HEK293T (cell line): ENCODE measurements around the gene TSEN2.

Source experiments
- CTCF ChIA-PET: fragments of 350-600 bp; formaldehyde crosslinking; extraction: SDS; loops from one replicate; lab custom pipeline; 2021; ENCODE audit warnings: antibody characterized with exemption, inconsistent platforms; lab: Yijun Ruan, JAX
- POLR2A ChIA-PET: fragments of 350-600 bp; formaldehyde crosslinking; extraction: SDS; loops from one replicate; lab custom pipeline; 2020; ENCODE audit warnings: antibody characterized with exemption, inconsistent platforms; lab: Yijun Ruan, JAX
- DNase-seq: peaks from one replicate; pipeline ENCODE4 v3.0.0; 2012; ENCODE audit warnings: mixed read lengths; ENCODE audit errors: extremely low spot score
- ARNT ChIP-seq: fragments of 450-650 bp; IDR thresholded peaks from 2 replicates; pipeline ENCODE4 v1.6.1; 2017; ENCODE audit warnings: mild to moderate bottlenecking
- BHLHE40 ChIP-seq: fragments of 450-650 bp; IDR thresholded peaks from 2 replicates; pipeline ENCODE4 v1.6.1; 2016; ENCODE audit warnings: mild to moderate bottlenecking, moderate library complexity, borderline replicate concordance
- CTBP1 ChIP-seq: fragments of 450-650 bp; IDR thresholded peaks from 2 replicates; pipeline ENCODE4 v1.6.1; 2016; ENCODE audit warnings: borderline replicate concordance
- ELF4 ChIP-seq: fragments of 450-650 bp; IDR thresholded peaks from 2 replicates; pipeline ENCODE4 v1.6.1; 2017; ENCODE audit warnings: antibody characterized with exemption
- FOXA1 ChIP-seq: fragments of 450-650 bp; IDR thresholded peaks from 2 replicates; pipeline ENCODE4 v1.6.1; 2016; ENCODE audit warnings: mild to moderate bottlenecking
- FOXK2 ChIP-seq: fragments of 450-650 bp; IDR thresholded peaks from 2 replicates; pipeline ENCODE4 v1.6.1; 2016; ENCODE audit warnings: mild to moderate bottlenecking
- FOXM1 ChIP-seq: fragments of 450-650 bp; IDR thresholded peaks from 2 replicates; pipeline ENCODE4 v1.6.1; 2017; ENCODE audit warnings: mild to moderate bottlenecking, borderline replicate concordance
- HDGF ChIP-seq: fragments of 450-650 bp; IDR thresholded peaks from 2 replicates; pipeline ENCODE4 v1.6.1; 2017; ENCODE audit warnings: antibody characterized with exemption, borderline replicate concordance
- L3MBTL2 ChIP-seq: fragments of 450-650 bp; conservative IDR thresholded peaks from 2 replicates; pipeline ENCODE4 v1.6.1; 2016; ENCODE audit warnings: mild to moderate bottlenecking
- LEF1 ChIP-seq: fragments of 450-650 bp; IDR thresholded peaks from 2 replicates; pipeline ENCODE4 v1.6.1; 2017; ENCODE audit warnings: mild to moderate bottlenecking, borderline replicate concordance
- NFRKB ChIP-seq: fragments of 450-650 bp; IDR thresholded peaks from 2 replicates; pipeline ENCODE4 v1.6.1; 2016; ENCODE audit warnings: mild to moderate bottlenecking, moderate library complexity
- PKNOX1 ChIP-seq: fragments of 450-650 bp; IDR thresholded peaks from 2 replicates; pipeline ENCODE4 v1.6.1; 2016
- SP1 ChIP-seq: fragments of 450-650 bp; IDR thresholded peaks from 2 replicates; pipeline ENCODE4 v1.6.1; 2017
- SUZ12 ChIP-seq: fragments of 450-650 bp; IDR thresholded peaks from 2 replicates; pipeline ENCODE4 v1.6.1; 2016; ENCODE audit warnings: mild to moderate bottlenecking
- TARDBP ChIP-seq: fragments of 450-650 bp; IDR thresholded peaks from 2 replicates; pipeline ENCODE4 v1.6.1; 2016
- ZNF384 ChIP-seq: fragments of 450-650 bp; IDR thresholded peaks from 2 replicates; pipeline ENCODE4 v1.6.1; 2016

Gene TSEN2

DNA sequence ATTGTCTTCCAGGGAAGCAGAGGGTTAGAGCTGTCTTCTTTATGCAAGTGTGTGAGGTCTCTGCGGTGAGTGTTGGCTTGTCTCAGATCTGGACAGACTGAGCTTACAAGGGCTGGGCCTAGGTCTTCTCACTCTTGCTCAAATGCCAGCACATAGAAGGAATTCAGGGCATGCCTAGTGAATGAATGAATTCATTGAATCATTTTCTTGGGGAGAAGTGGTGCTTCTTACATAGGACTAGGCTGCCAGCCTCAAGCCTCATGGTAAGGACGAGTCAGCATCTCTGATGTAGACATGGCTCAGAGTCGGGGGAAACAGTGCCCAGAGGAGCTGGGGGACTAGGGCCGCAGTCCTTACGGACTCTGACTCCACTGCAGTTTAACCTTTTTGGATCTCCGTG is 89.9 kb downstream of the TSEN2 start:
- CTCF ChIA-PET: no interaction called here
- POLR2A ChIA-PET: no interaction called here
- no peak for DNase-seq
- TF ChIP-seq L3MBTL2 (no peak), FOXK2 (no peak), NFRKB (no peak), TARDBP (no peak), FOXA1 (no peak), HDGF (no peak), FOXM1 (no peak), LEF1 (no peak)

DNA sequence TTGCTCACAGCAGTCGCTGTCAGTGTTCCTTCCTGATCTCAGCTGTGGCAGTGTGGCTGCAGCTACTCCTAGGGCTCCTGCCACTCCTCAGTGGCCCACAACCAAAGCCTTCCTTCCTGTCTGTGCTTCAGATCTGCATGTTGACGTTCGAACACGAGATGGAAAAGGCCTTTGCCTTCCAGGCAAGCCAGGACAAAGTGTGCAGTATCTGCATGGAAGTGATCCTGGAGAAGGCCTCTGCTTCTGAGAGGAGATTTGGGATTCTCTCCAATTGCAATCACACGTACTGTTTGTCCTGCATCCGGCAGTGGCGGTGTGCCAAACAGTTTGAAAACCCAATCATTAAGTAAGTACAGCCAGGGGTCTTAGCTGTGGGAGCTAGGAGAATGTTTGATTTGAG is 90.4 kb downstream of the TSEN2 start:
- TF ChIP-seq FOXM1 (no peak), NFRKB (no peak), ARNT (no peak), HDGF (no peak), BHLHE40 (no peak), FOXA1 (no peak), PKNOX1 (no peak), FOXK2 (no peak), L3MBTL2 (no peak), LEF1 (no peak), TARDBP (no peak), CTBP1 (no peak), SP1 (no peak), ZNF384 (no peak), SUZ12 (no peak), ELF4 (no peak)
- no peak for DNase-seq
- POLR2A ChIA-PET: no interaction called here
- CTCF ChIA-PET: no interaction called here

- CTCF ChIA-PET: interaction anchor here (0.7 kb wide), 1 partner anchor 13 kb away, joined by 7 read pairs; no protein-coding TSS in a partner anchor
- POLR2A ChIA-PET: no interaction called here
- no peak for DNase-seq
- TF ChIP-seq L3MBTL2: no peak
- TF ChIP-seq BHLHE40: no peak
- TF ChIP-seq SP1: no peak
- TF ChIP-seq ELF4: no peak
- TF ChIP-seq FOXA1: no peak
- TF ChIP-seq ZNF384: no peak
- no peak for TF ChIP-seq FOXK2
- no peak for TF ChIP-seq TARDBP
- no peak for TF ChIP-seq CTBP1
Observed at GRCh38 chr3:12577379-12577778, 93.1 kb downstream of the TSEN2 start.

DNA sequence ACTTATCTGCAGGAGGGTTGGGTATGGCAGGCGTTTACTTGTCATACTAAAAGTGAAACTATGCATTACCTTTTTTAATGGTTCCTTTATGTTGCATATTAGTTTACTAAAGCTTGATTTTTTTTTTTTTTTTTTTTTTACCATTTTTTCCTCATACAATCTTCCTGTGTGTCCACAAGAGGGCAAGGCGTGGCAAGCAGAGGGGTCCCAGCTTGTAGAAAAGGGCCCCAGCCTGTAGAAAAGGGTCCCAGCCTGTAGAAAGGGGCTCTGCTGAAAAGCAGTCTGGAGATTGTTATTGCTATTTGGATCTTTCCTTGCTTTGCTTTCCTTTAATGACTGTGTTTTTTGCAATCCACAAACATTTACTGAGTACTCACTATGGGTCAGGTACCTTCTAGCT is 94.5 kb downstream of the TSEN2 start:
- DNase-seq: no peak
- POLR2A ChIA-PET: no interaction called here
- CTCF ChIA-PET: interaction anchor here (0.7 to 1.4 kb wide), 2 partner anchors 8 to 10 kb away, joined by 3 to 5 read pairs; no protein-coding TSS in a partner anchor
- peak; percentile 85 for TF ChIP-seq ZNF384
- no peak for TF ChIP-seq TARDBP

GRCh38 chr3:12579456-12579855 is 95.2 kb downstream of the TSEN2 start:
- POLR2A ChIA-PET: no interaction called here
- TF ChIP-seq ARNT (no peak), FOXA1 (no peak), LEF1 (no peak), SP1 (no peak), CTBP1 (no peak), HDGF (no peak), FOXM1 (no peak), TARDBP (no peak)
- CTCF ChIA-PET: interaction anchor here (1.4 kb wide), 1 partner anchor 11 kb away, joined by 5 read pairs; no protein-coding TSS in a partner anchor
- DNase-seq: no peak

- CTCF ChIA-PET: no interaction called here
- no peak for DNase-seq
- TF ChIP-seq PKNOX1 (no peak), FOXK2 (no peak), HDGF (no peak), L3MBTL2 (no peak), TARDBP (no peak), ARNT (no peak), LEF1 (no peak), ZNF384 (no peak), FOXA1 (no peak), NFRKB (no peak), BHLHE40 (no peak), SUZ12 (no peak), CTBP1 (no peak), FOXM1 (no peak), SP1 (no peak), ELF4 (no peak)
- POLR2A ChIA-PET: no interaction called here
Observed at GRCh38 chr3:12579905-12580304, 95.6 kb downstream of the TSEN2 start.

- no peak for DNase-seq
- POLR2A ChIA-PET: no interaction called here
- CTCF ChIA-PET: no interaction called here
- TF ChIP-seq ARNT: no peak
- no peak for TF ChIP-seq TARDBP
- no peak for TF ChIP-seq FOXK2
- no peak for TF ChIP-seq BHLHE40
- no peak for TF ChIP-seq CTBP1
- no peak for TF ChIP-seq ELF4
- no peak for TF ChIP-seq PKNOX1
- no peak for TF ChIP-seq L3MBTL2
- TF ChIP-seq HDGF: no peak
- TF ChIP-seq NFRKB: no peak
- TF ChIP-seq FOXA1: no peak
- no peak for TF ChIP-seq LEF1
- no peak for TF ChIP-seq FOXM1
- no peak for TF ChIP-seq SUZ12
Observed at GRCh38 chr3:12582730-12583129, 98.5 kb downstream of the TSEN2 start.
